Tibial nerve (tissue), 4 donors: ENCODE results near the gene FMO2.

Experiments used
- CTCF ChIP-seq, 5 experiments: fragments of 200-600 bp in 3 of 5; fragments of 450-650 bp in 2 of 5; sonication (generic) in 3 of 5; IDR thresholded peaks; one replicate each; pipeline ENCODE4 v1.5.1; 2016 to 2019; ENCODE audit warnings: antibody characterized with exemption in 5 of 5, mild to moderate bottlenecking in 3 of 5, moderate library complexity in 2 of 5
- EP300 ChIP-seq, 2 donors: sonication (generic); formaldehyde crosslinking; IDR thresholded peaks; one replicate each; pipeline ENCODE4 v1.6.1; 2017; ENCODE audit warnings: antibody characterized with exemption in 2 of 2, mild to moderate bottlenecking in 1 of 2

DNA sequence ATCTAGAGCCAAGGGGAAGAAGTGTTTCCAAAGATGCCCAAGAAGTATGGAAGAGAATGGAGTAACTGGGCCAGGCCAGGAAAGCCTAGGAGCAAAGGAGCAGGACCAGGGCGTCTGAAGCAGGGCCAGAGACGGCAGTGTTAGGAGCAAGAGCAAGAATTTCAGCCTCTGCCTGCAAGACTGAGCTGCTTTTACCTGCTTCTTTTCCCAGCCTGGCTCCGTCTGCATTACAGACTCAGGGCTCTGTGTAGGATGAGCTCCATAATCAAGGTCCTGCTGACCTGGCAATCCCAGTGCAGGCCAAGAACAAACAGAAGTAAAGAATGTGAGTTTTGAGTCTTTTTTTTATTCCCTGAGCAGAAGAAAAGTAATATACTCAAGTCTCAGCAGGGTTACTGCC lies 73.3 kb downstream of the FMO2 start:
- TF ChIP-seq CTCF (IDR thresholded peaks at IDR 0.05) (no peak), EP300 (IDR thresholded peaks at IDR 0.05) (no peak)
